Aorta (tissue), 5 donors: ENCODE measurements around the gene DNAH17. TPM values are rescaled to one million over a fixed set of nuclear protein-coding genes. Genes with fewer than 3 reads are reported as not detected.

ENCODE experiments used
- ATAC-seq: fragments of 200-7000 bp; cut with Tn5 transposase; one replicate; pipeline ENCODE4 v1.9.1; 2022; ENCODE audit warnings: moderate library complexity; ENCODE audit not compliant: low FRiP score
- DNase-seq, 2 donors: peaks; one replicate each; pipeline ENCODE4 v3.0.0-alpha.2; 2020
- H3K27ac ChIP-seq, 2 donors: one replicate each; pipeline ENCODE4 v1.5.1; 2013; ENCODE audit warnings: low read length in 2 of 2, mild to moderate bottlenecking in 2 of 2, moderate library complexity in 2 of 2, control low read depth in 1 of 2, inconsistent platforms in 1 of 2, low read depth in 1 of 2
- H3K27me3 ChIP-seq, 2 donors: one replicate each; pipeline ENCODE4 v1.6.1; 2013; ENCODE audit warnings: control low read depth in 1 of 2, low read length in 1 of 2, mild to moderate bottlenecking in 1 of 2, moderate library complexity in 1 of 2; ENCODE audit not compliant: insufficient read depth in 2 of 2, control insufficient read depth in 1 of 2
- H3K36me3 ChIP-seq, 2 donors: one replicate each; pipeline ENCODE4 v1.6.1; 2013; ENCODE audit warnings: control low read depth in 1 of 2, low read length in 1 of 2, mild to moderate bottlenecking in 1 of 2; ENCODE audit not compliant: insufficient read depth in 2 of 2, control insufficient read depth in 1 of 2
- H3K4me1 ChIP-seq, 2 donors: one replicate each; pipeline ENCODE4 v1.6.1; 2013; ENCODE audit warnings: low read length in 2 of 2, control low read depth in 1 of 2, mild to moderate bottlenecking in 1 of 2, moderate library complexity in 1 of 2; ENCODE audit not compliant: insufficient read depth in 2 of 2, control insufficient read depth in 1 of 2
- H3K4me3 ChIP-seq, 2 donors: one replicate each; pipeline ENCODE4 v1.5.1; 2013; ENCODE audit warnings: low read length in 2 of 2, control low read depth in 1 of 2, mild to moderate bottlenecking in 1 of 2
- H3K9me3 ChIP-seq: one replicate; pipeline ENCODE4 v1.6.1; 2013; ENCODE audit warnings: mild to moderate bottlenecking, low read length; ENCODE audit not compliant: control insufficient read depth
- WGBS, 2 donors: extraction: QIAGEN DNeasy Blood & Tissue Kit; methylation state at CpG; one replicate each; pipeline ENCODE4 v1.1.7; 2013; 5-methylcytosine and 5-hydroxymethylcytosine counted together
- intact Hi-C, 2 donors: fragments of 100-400 bp; cut with DNase I; formaldehyde crosslinking; loops; one replicate each; pipeline versions ENCODE4 v1.14.2 to v1.15.0; 2022
- polyA plus RNA-seq, 2 donors: library from polyadenylated mRNA; stranded (reverse); fragments of 200-250 nt; gene quantifications; one replicate each; pipeline ENCODE4 v1.2.3, GENCODE V29; 2013
- total RNA-seq, 2 donors: library from RNA; stranded (reverse); fragmentation: NEBNext Ultra II Directional; extraction: Animal tissue kit (Norgen Biotek cat#: 25700); gene quantifications; one replicate each; pipeline ENCODE4 v1.2.1, GENCODE V29; 2021
- donor health status: healthy with polysubstance abuse.
- donor health status: Bipolar disorder and iron deficiency.
- donor health status: DM: no; HTN: no; CAD: no.
- donor health status: DM: no; HTN: no; CAD: no.
- donor health status: DM: yes; HTN: yes; CAD: no.

The DNAH17 gene
- total and polyA plus RNA-seq, 4 donors = 0.21 to 0.45 TPM; not detected in 2

DNA sequence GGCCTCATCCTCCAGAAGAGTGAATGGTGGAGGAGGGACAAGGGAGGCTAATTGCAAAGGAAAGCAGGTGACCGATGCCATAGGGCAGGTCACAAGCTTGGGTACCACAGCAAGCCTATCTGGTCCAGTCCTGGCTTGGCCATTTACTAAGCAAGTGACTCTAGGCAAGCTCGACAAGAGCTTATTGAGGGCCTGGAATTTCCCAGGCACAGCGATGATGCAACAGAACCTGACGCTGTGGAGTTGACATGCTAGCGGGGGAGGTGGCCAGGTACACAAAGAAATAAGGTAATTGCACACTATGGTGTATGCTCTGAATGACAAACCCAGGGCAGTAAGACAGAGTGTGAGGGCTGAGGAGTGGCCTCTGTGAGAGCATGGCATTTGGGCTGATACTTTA lies 100.2 kb downstream of the DNAH17 start:
- intact Hi-C loops = no loop called here
- ATAC-seq = no peak
- whole genome bisulfite sequencing, 2 donors = 90 to 92% methylated on average over 5 of the region's 5 CpGs

DNA sequence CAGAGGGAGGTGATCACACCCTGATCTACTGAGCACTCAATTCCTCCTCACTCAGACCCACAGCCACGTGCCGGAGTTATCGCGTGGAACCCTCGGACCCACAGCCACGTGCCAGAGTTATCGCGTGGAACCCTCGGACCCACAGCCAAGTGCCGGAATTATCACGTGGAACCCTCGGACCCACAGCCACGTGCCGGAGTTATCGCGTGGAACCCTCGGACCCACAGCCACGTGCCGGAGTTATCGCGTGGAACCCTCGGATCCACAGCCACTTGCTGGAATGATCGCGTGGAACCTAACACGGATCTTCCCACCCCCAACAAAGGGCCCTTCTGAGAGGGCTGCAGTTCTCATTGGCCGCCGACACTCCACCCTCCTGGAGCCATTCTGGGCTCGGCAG lies 101.0 kb downstream of the DNAH17 start:
- ATAC-seq (no peak), DNase-seq (no peak)
- Histone ChIP-seq H3K27ac (no peak overlapping the region), H3K36me3 (no peaks in the 10 kb centered on the region), H3K9me3 (no peaks in the 10 kb centered on the region), H3K27me3 (no peaks in the 10 kb centered on the region), H3K4me1 (no peaks in the 10 kb centered on the region), H3K4me3 (no peak overlapping the region)
- intact Hi-C loops = no loop called here
- WGBS, 2 donors = 96 to 97% methylated on average over 28 of the region's 28 CpGs

More for the DNA sequence above, 100.2 kb downstream of the DNAH17 start:
- H3K36me3 ChIP-seq = no peaks in the 10 kb centered on the region
- no peak overlapping the region for H3K4me3 ChIP-seq
- H3K27me3 ChIP-seq = no peaks in the 10 kb centered on the region
- no peaks in the 10 kb centered on the region for H3K4me1 ChIP-seq
- no peak for DNase-seq
- H3K27ac ChIP-seq = no peak overlapping the region
- no peaks in the 10 kb centered on the region for H3K9me3 ChIP-seq

GRCh38 chr17:78475211-78475610 lies 102.0 kb downstream of the DNAH17 start:
- intact Hi-C loops = no loop called here
- WGBS, 2 donors = 75% methylated on average over 16 of the region's 16 CpGs
- H3K27ac ChIP-seq = no peak overlapping the region
- DNase-seq = no peak
- no peak overlapping the region for H3K4me3 ChIP-seq
- no peaks in the 10 kb centered on the region for H3K9me3 ChIP-seq
- no peaks in the 10 kb centered on the region for H3K36me3 ChIP-seq
- no peak for ATAC-seq
- no peaks in the 10 kb centered on the region for H3K27me3 ChIP-seq
- H3K4me1 ChIP-seq = no peaks in the 10 kb centered on the region

DNA sequence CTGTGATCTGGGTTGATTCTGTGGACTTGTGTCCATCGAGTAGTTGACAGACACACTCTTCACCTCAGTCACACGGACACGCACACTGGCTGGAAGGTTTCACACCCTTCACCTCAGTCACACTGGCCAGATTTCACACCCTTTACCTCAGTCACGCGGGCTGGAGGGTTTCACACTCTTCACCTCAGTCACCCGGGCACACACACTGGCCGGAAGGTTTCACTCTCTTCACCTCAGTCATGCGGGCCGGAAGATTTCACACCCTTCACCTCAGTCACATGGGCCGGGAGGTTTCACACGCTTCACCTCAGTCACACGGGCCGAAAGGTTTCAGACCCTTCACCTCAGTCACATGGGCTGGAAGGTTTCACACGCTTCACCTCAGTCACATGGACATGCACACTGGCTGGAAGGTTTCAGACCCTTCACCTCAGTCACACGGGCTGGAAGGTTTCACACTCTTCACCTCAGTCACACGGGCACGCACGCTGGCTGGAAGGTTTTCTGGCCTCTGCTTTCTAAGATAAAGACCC lies 102.5 kb downstream of the DNAH17 start:
- ATAC-seq = no peak
- Histone ChIP-seq H3K36me3 (no peaks in the 10 kb centered on the region), H3K4me3 (no peak overlapping the region), H3K4me1 (no peaks in the 10 kb centered on the region), H3K27ac (no peak overlapping the region), H3K27me3 (no peaks in the 10 kb centered on the region), H3K9me3 (no peaks in the 10 kb centered on the region)
- intact Hi-C loops = no loop called here
- 62 to 65% methylated on average over 18 of the region's 18 CpGs for WGBS, 2 donors
- no peak for DNase-seq

GRCh38 chr17:78473951-78474613 lies 103.1 kb downstream of the DNAH17 start:
- Histone ChIP-seq H3K27ac (no peak overlapping the region), H3K4me3 (no peak overlapping the region), H3K36me3 (no peaks in the 10 kb centered on the region), H3K27me3 (no peaks in the 10 kb centered on the region), H3K9me3 (peaks cover 2% of the 10 kb centered on the region), H3K4me1 (no peaks in the 10 kb centered on the region)
- WGBS, 2 donors = 73 to 78% methylated on average over 12 of the region's 12 CpGs
- no peak for DNase-seq
- no peak for ATAC-seq
- intact Hi-C loops = no loop called here

GRCh38 chr17:78472035-78472905 lies 104.9 kb downstream of the DNAH17 start:
- peaks cover 2% of the 10 kb centered on the region for H3K9me3 ChIP-seq
- DNase-seq (no peak), ATAC-seq (no peak)
- no peaks in the 10 kb centered on the region for H3K4me1 ChIP-seq
- intact Hi-C loops = no loop called here
- H3K27me3 ChIP-seq = no peaks in the 10 kb centered on the region
- H3K27ac ChIP-seq = no peak overlapping the region
- H3K4me3 ChIP-seq = no peak overlapping the region
- H3K36me3 ChIP-seq = no peaks in the 10 kb centered on the region
- 63 to 72% methylated on average over 23 to 29 of the region's 29 CpGs for WGBS, 2 donors

DNA sequence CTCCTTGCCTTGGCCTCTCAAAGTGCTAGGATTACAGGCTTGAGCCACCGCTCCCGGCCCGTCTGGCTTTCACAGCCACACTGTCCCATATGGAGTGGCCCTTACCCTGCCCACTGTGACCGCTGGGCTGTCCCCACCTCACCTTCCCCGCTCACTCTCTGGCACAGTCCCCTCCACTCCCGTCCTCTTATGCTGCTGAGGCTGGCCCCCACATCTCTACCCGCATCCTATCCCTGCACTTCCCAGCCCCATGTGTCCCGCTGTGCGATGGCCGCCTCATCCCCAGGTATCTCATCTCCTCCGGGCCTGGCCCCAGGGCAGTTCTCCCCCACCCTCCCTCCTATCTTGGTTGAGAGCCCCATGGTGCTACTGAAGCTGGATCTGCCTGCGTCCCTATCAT lies 105.6 kb downstream of the DNAH17 start:
- H3K36me3 ChIP-seq = no peaks in the 10 kb centered on the region
- WGBS, 2 donors = 96% methylated on average over 12 of the region's 12 CpGs
- no peaks in the 10 kb centered on the region for H3K27me3 ChIP-seq
- ATAC-seq = peak; percentile 31
- intact Hi-C loops = no loop called here
- DNase-seq = no peak
- H3K4me3 ChIP-seq = no peak overlapping the region
- H3K27ac ChIP-seq = no peak overlapping the region
- H3K4me1 ChIP-seq = no peaks in the 10 kb centered on the region
- peaks cover 2% of the 10 kb centered on the region for H3K9me3 ChIP-seq

GRCh38 chr17:78469443-78469842 lies 107.8 kb downstream of the DNAH17 start:
- ATAC-seq (no peak), DNase-seq (no peak)
- Histone ChIP-seq H3K4me1 (no peaks in the 10 kb centered on the region), H3K36me3 (no peaks in the 10 kb centered on the region), H3K9me3 (peaks cover 2% of the 10 kb centered on the region), H3K27ac (no peak overlapping the region), H3K4me3 (no peak overlapping the region), H3K27me3 (no peaks in the 10 kb centered on the region)
- intact Hi-C loops = no loop called here
- 92 to 94% methylated on average over 7 of the region's 7 CpGs for WGBS, 2 donors
